Stomach (tissue), 4 donors: ENCODE measurements around the gene EIF5A2.
"Not testable (repeated sequence)": the region's sequence is repeated elsewhere in the genome, so short reads cannot be mapped to it uniquely, and the experiment has no call there.

Experiments used
- POLR2A ChIP-seq, 4 donors: fragments of 450-650 bp; IDR thresholded peaks; one replicate each; pipeline ENCODE4 v1.6.1; 2016; ENCODE audit warnings: antibody characterized with exemption in 4 of 4, control low read depth in 2 of 4, mild to moderate bottlenecking in 1 of 4, moderate library complexity in 1 of 4
- TF ChIP-seq, protein P1 (sequence below), 7 experiments: fragments of 450-650 bp in 4 of 7; fragments of 200-600 bp in 3 of 7; sonication (generic) in 3 of 7; IDR thresholded peaks; one replicate each; pipeline ENCODE4 v1.5.1; 2016 to 2019; ENCODE audit warnings: antibody characterized with exemption in 7 of 7, control low read depth in 2 of 7, mild to moderate bottlenecking in 1 of 7

- TF ChIP-seq, protein P1, sequence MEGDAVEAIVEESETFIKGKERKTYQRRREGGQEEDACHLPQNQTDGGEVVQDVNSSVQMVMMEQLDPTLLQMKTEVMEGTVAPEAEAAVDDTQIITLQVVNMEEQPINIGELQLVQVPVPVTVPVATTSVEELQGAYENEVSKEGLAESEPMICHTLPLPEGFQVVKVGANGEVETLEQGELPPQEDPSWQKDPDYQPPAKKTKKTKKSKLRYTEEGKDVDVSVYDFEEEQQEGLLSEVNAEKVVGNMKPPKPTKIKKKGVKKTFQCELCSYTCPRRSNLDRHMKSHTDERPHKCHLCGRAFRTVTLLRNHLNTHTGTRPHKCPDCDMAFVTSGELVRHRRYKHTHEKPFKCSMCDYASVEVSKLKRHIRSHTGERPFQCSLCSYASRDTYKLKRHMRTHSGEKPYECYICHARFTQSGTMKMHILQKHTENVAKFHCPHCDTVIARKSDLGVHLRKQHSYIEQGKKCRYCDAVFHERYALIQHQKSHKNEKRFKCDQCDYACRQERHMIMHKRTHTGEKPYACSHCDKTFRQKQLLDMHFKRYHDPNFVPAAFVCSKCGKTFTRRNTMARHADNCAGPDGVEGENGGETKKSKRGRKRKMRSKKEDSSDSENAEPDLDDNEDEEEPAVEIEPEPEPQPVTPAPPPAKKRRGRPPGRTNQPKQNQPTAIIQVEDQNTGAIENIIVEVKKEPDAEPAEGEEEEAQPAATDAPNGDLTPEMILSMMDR (IDR thresholded peaks at IDR 0.05) = not testable (repeated sequence)
- TF ChIP-seq POLR2A (IDR thresholded peaks at IDR 0.05) = not testable (repeated sequence)
Observed at GRCh38 chr3:170878688-170879087, 29.7 kb downstream of the EIF5A2 start.
